ENCODE results near the gene STH. TPM values are rescaled to one million over a fixed set of nuclear protein-coding genes. Genes with fewer than 3 reads are reported as not detected.
"Not testable (repeated sequence)": the region's sequence is repeated elsewhere in the genome, so short reads cannot be mapped to it uniquely, and the experiment has no call there.

Gene STH
- total and polyA plus RNA-seq, 5 donors = not detected

GRCh38 chr17:46023366-46023765, 24.3 kb downstream of the STH start:
- ATAC-seq; DNase-seq; H3K27me3 ChIP-seq (ENCODE audit: control insufficient read depth, insufficient read depth); H3K27ac ChIP-seq (ENCODE audit: low read length); intact Hi-C loops (cut with DNase I); H3K4me3 ChIP-seq (ENCODE audit: low read length); H3K4me1 ChIP-seq (ENCODE audit: control insufficient read depth, insufficient read depth, low read length); H3K9me3 ChIP-seq (ENCODE audit: control insufficient read depth, low read length): not testable (repeated sequence)
- WGBS = 93% methylated on average over 7 of the region's 7 CpGs

- Histone ChIP-seq H3K27me3 (ENCODE audit: control insufficient read depth, insufficient read depth) (no peaks in the 10 kb centered on the region), H3K27ac (ENCODE audit: low read length) (no peak overlapping the region), H3K4me3 (ENCODE audit: low read length) (no peak overlapping the region), H3K4me1 (ENCODE audit: control insufficient read depth, insufficient read depth, low read length) (no peaks in the 10 kb centered on the region), H3K9me3 (ENCODE audit: control insufficient read depth, low read length) (no peaks in the 10 kb centered on the region)
- ATAC-seq (no peak), DNase-seq (no peak)
- WGBS = 93% methylated on average over 24 of the region's 24 CpGs
- intact Hi-C loops (cut with DNase I) = no loop called here
Observed at GRCh38 chr17:46023783-46024388, 24.8 kb downstream of the STH start.

GRCh38 chr17:46024590-46024989, 25.5 kb downstream of the STH start:
- ATAC-seq (no peak), DNase-seq (no peak)
- Histone ChIP-seq H3K4me3 (ENCODE audit: low read length) (no peak overlapping the region), H3K9me3 (ENCODE audit: control insufficient read depth, low read length) (no peaks in the 10 kb centered on the region), H3K4me1 (ENCODE audit: control insufficient read depth, insufficient read depth, low read length) (no peaks in the 10 kb centered on the region), H3K27ac (ENCODE audit: low read length) (no peak overlapping the region), H3K27me3 (ENCODE audit: control insufficient read depth, insufficient read depth) (no peaks in the 10 kb centered on the region)
- 77% methylated on average over 14 of the region's 14 CpGs for WGBS
- intact Hi-C loops (cut with DNase I) = no loop called here

DNA sequence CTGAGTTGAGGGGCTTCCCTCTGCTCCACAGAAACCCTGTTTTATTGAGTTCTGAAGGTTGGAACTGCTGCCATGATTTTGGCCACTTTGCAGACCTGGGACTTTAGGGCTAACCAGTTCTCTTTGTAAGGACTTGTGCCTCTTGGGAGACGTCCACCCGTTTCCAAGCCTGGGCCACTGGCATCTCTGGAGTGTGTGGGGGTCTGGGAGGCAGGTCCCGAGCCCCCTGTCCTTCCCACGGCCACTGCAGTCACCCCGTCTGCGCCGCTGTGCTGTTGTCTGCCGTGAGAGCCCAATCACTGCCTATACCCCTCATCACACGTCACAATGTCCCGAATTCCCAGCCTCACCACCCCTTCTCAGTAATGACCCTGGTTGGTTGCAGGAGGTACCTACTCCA, 26.0 kb downstream of the STH start:
- Histone ChIP-seq H3K4me3 (ENCODE audit: low read length) (no peak overlapping the region), H3K27ac (ENCODE audit: low read length) (no peak overlapping the region), H3K9me3 (ENCODE audit: control insufficient read depth, low read length) (no peaks in the 10 kb centered on the region), H3K4me1 (ENCODE audit: control insufficient read depth, insufficient read depth, low read length) (no peaks in the 10 kb centered on the region), H3K27me3 (ENCODE audit: control insufficient read depth, insufficient read depth) (no peaks in the 10 kb centered on the region)
- intact Hi-C loops (cut with DNase I) = no loop called here
- no peak for DNase-seq
- 88% methylated on average over 10 of the region's 10 CpGs for WGBS
- no peak for ATAC-seq

DNA sequence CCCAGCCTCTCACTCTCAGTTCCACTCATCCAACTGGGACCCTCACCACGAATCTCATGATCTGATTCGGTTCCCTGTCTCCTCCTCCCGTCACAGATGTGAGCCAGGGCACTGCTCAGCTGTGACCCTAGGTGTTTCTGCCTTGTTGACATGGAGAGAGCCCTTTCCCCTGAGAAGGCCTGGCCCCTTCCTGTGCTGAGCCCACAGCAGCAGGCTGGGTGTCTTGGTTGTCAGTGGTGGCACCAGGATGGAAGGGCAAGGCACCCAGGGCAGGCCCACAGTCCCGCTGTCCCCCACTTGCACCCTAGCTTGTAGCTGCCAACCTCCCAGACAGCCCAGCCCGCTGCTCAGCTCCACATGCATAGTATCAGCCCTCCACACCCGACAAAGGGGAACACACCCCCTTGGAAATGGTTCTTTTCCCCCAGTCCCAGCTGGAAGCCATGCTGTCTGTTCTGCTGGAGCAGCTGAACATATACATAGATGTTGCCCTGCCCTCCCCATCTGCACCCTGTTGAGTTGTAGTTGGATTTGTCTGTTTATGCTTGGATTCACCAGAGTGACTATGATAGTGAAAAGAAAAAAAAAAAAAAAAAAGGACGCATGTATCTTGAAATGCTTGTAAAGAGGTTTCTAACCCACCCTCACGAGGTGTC, 26.6 kb downstream of the STH start:
- H3K27me3 ChIP-seq (ENCODE audit: control insufficient read depth, insufficient read depth) = no peaks in the 10 kb centered on the region
- no peaks in the 10 kb centered on the region for H3K4me1 ChIP-seq (ENCODE audit: control insufficient read depth, insufficient read depth, low read length)
- H3K9me3 ChIP-seq (ENCODE audit: control insufficient read depth, low read length) = no peaks in the 10 kb centered on the region
- 83% methylated on average over 8 of the region's 8 CpGs for WGBS
- DNase-seq (no peak), ATAC-seq (no peak)
- no peak overlapping the region for H3K27ac ChIP-seq (ENCODE audit: low read length)
- H3K4me3 ChIP-seq (ENCODE audit: low read length) = no peak overlapping the region
- intact Hi-C loops (cut with DNase I) = no loop called here

DNA sequence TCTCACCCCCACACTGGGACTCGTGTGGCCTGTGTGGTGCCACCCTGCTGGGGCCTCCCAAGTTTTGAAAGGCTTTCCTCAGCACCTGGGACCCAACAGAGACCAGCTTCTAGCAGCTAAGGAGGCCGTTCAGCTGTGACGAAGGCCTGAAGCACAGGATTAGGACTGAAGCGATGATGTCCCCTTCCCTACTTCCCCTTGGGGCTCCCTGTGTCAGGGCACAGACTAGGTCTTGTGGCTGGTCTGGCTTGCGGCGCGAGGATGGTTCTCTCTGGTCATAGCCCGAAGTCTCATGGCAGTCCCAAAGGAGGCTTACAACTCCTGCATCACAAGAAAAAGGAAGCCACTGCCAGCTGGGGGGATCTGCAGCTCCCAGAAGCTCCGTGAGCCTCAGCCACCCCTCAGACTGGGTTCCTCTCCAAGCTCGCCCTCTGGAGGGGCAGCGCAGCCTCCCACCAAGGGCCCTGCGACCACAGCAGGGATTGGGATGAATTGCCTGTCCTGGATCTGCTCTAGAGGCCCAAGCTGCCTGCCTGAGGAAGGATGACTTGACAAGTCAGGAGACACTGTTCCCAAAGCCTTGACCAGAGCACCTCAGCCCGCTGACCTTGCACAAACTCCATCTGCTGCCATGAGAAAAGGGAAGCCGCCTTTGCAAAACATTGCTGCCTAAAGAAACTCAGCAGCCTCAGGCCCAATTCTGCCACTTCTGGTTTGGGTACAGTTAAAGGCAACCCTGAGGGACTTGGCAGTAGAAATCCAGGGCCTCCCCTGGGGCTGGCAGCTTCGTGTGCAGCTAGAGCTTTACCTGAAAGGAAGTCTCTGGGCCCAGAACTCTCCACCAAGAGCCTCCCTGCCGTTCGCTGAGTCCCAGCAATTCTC, 27.4 kb downstream of the STH start:
- no peaks in the 10 kb centered on the region for H3K4me1 ChIP-seq (ENCODE audit: control insufficient read depth, insufficient read depth, low read length)
- H3K4me3 ChIP-seq (ENCODE audit: low read length) = no peak overlapping the region
- WGBS = 80% methylated on average over 17 of the region's 17 CpGs
- ATAC-seq (peak; percentile 7 to 22), DNase-seq (no peak)
- intact Hi-C loops (cut with DNase I) = no loop called here
- no peaks in the 10 kb centered on the region for H3K9me3 ChIP-seq (ENCODE audit: control insufficient read depth, low read length)
- H3K27me3 ChIP-seq (ENCODE audit: control insufficient read depth, insufficient read depth) = no peaks in the 10 kb centered on the region
- H3K27ac ChIP-seq (ENCODE audit: low read length) = no peak overlapping the region

- no peaks in the 10 kb centered on the region for H3K9me3 ChIP-seq (ENCODE audit: control insufficient read depth, low read length)
- DNase-seq (no peak), ATAC-seq (peak in 1 of 2 donors; percentile 12)
- WGBS = 69% methylated on average over 12 of the region's 12 CpGs
- peak overlapping the region; percentile 31 for H3K27ac ChIP-seq (ENCODE audit: low read length)
- intact Hi-C loops (cut with DNase I) = no loop called here
- no peak overlapping the region for H3K4me3 ChIP-seq (ENCODE audit: low read length)
- H3K27me3 ChIP-seq (ENCODE audit: control insufficient read depth, insufficient read depth) = no peaks in the 10 kb centered on the region
- no peaks in the 10 kb centered on the region for H3K4me1 ChIP-seq (ENCODE audit: control insufficient read depth, insufficient read depth, low read length)
Observed at GRCh38 chr17:46027048-46027975, 28.3 kb downstream of the STH start.

DNA sequence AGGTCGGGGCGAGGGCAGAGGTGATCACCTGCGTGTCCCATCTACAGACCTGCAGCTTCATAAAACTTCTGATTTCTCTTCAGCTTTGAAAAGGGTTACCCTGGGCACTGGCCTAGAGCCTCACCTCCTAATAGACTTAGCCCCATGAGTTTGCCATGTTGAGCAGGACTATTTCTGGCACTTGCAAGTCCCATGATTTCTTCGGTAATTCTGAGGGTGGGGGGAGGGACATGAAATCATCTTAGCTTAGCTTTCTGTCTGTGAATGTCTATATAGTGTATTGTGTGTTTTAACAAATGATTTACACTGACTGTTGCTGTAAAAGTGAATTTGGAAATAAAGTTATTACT, 28.9 kb downstream of the STH start:
- Histone ChIP-seq H3K9me3 (ENCODE audit: control insufficient read depth, low read length) (no peaks in the 10 kb centered on the region), H3K4me3 (ENCODE audit: low read length) (no peak overlapping the region), H3K27ac (ENCODE audit: low read length) (peak overlapping the region; percentile 31), H3K27me3 (ENCODE audit: control insufficient read depth, insufficient read depth) (no peaks in the 10 kb centered on the region), H3K4me1 (ENCODE audit: control insufficient read depth, insufficient read depth, low read length) (no peaks in the 10 kb centered on the region)
- intact Hi-C loops (cut with DNase I) = no loop called here
- DNase-seq = no peak
- WGBS = 76% methylated on average over 4 of the region's 4 CpGs
- ATAC-seq = no peak

GRCh38 chr17:46028374-46028773, 29.3 kb downstream of the STH start:
- Histone ChIP-seq H3K4me3 (ENCODE audit: low read length) (no peak overlapping the region), H3K27ac (ENCODE audit: low read length) (no peak overlapping the region), H3K4me1 (ENCODE audit: control insufficient read depth, insufficient read depth, low read length) (no peaks in the 10 kb centered on the region), H3K27me3 (ENCODE audit: control insufficient read depth, insufficient read depth) (no peaks in the 10 kb centered on the region), H3K9me3 (ENCODE audit: control insufficient read depth, low read length) (no peaks in the 10 kb centered on the region)
- ATAC-seq (no peak), DNase-seq (no peak)
- intact Hi-C loops (cut with DNase I) = no loop called here
- 73% methylated on average over 3 of the region's 3 CpGs for WGBS

- H3K4me3 ChIP-seq (ENCODE audit: low read length) = no peak overlapping the region
- H3K27me3 ChIP-seq (ENCODE audit: control insufficient read depth, insufficient read depth) = no peaks in the 10 kb centered on the region
- no peaks in the 10 kb centered on the region for H3K9me3 ChIP-seq (ENCODE audit: control insufficient read depth, low read length)
- DNase-seq = no peak
- intact Hi-C loops (cut with DNase I) = no loop called here
- ATAC-seq = no peak
- H3K27ac ChIP-seq (ENCODE audit: low read length) = no peak overlapping the region
- 71% methylated on average over 4 of the region's 4 CpGs for WGBS
- H3K4me1 ChIP-seq (ENCODE audit: control insufficient read depth, insufficient read depth, low read length) = no peaks in the 10 kb centered on the region
Observed at GRCh38 chr17:46028981-46029565, 30.0 kb downstream of the STH start.

All from right cardiac atrium (tissue), 5 donors.